Embryonic facial prominence (tissue), 1 donor: ENCODE data around the gene RFX3.

Experiments
- DNase-seq: peaks from one replicate; pipeline ENCODE4 v3.0.0-alpha.2; 2016; ENCODE audit errors: extremely low spot score

RFX3 gene

DNA sequence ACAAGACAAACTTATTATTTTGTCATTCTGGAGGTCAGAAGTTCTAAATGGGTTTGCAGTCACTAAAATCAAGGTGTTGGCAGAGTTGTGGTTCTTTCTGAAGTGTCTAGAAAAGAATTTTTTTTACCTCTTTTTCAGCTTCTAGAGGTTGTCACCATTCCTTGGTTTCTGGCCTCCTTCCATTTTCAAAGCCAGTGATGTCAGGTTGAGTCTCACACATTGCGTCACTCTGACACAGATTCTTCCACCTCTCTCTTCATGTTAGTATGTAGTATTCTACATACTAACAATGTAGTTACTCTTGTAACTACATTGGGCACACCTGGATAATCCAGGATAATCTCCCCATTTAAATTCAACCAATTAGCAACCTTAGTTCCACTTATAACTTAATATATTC is 290.3 kb downstream of the RFX3 start:
- no peak for DNase-seq

DNA sequence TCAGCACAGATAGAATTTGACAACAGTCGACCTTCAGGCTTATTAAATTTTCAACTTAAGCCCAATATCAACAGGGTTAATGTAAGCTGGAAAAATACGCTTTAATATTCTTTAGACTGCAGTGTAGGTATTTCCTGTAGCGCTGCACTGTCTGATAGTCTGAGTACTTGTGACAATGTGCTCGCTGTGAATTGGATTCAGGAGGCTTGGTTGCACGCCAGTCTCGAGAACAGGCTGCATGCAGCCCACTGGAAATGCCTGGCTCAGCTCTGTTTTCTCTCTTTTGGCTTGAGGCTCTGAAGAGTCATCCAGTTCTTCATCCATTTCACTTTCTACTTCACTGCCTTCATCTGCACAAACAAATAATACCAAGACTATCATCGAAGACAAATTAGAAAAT is 300.9 kb downstream of the RFX3 start:
- no peak for DNase-seq

DNA sequence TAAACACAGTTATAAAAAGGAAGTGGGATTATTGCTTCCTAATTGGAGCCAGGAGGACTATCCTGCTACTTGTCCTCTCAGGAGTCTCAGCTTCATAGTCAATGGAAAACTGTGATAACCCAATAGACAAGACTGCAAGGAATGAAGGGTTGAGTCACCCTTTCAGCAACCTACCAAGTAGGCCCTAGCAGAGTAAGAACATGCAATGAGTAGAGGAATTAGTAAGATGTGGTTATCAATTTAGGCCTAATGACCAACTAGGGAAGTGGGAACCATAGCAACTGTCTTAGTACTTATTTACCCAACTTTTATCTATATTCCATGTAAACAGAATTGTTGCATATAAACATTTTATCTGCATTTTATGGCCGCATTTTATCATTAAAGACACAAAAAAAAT is 310.1 kb downstream of the RFX3 start:
- no peak for DNase-seq

DNA sequence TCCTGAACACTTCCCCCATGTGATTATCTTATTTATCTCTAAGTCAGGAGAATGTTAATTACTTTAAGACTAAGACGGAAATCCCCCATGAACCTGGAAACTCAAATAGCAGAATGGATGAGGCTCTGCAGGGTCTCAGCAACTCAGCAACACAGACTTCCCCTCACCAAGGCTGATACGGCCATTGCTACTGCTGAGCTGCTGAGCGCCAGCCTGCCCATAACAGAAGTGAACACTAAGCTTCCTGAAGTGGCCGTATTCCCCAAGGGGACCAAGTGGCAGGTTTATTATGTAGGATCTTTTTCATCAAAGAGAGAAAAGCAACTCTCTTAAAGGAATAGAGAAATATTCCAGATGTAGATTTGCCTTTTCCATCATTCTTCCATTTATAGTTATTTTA is 311.1 kb downstream of the RFX3 start:
- DNase-seq, result no peak

DNA sequence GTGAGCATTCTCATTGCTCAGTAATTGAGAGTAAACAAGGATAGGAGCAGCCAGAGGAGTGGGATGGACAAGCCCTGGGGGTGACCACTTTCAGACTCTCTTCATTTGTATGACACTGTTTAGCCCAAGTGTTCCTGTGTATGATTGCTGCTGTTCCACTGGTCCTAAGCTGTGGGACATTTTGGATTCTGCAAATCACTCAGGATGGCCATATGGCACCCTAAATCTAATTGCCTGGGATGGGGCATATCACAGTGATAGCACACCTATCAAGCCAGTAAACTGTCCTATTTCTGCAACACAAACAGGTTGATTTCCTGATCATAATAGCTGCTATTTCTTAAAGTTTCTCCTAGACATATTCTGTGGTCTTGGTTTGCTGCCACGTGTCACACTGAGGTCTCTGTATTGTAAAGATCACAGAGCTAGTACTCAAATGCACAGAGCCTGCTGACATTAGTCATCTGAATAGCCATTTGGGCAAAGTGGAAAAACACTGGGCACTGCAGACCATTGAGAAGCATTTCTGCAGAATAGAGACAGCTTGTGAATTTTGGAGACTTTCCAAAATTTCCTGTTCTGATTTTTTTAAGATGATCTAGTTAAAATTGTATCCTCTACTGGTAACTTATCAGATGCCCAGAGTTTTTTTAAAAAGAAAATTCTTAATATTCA is 320.2 kb downstream of the RFX3 start:
- no peak for DNase-seq

DNA sequence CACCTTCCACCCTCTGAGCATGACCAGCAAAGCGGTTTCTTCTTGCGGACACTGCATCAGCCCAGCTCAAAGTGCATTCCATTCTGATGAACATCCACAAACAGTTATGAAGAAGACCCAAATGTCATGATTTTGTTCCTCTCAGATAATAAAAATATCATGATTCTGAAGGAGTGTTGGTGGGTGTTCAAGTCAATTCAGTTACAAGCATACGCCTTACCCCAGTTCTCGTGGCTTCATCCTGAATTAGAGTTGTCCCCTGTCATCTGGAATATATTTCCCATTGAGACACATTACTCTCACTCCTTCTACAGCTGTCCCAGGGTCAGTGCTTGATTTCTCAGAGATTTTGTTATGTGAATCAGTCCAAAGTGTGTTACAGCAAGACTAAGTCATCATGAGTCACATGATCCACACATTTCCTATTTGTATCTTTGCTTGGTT is 325.4 kb downstream of the RFX3 start:
- DNase-seq, result no peak

DNA sequence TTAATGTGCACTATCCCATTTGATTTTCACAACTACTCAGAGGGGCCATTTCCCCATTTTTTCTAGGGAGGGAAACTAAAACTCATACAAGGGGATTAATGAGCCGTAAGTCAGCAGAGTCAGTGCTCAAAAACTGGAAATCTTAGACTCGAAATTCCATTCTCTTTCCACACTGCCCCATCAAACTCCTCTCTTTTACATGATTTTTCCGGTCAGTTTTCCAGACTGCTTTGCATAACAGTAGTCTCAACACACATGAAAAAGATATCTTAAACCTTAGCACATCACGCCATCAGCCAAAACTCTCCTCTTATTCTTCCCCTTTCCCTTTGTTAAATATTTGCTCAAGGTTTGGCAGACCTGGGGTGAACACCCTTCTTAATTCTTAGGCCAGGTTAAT is 332.0 kb downstream of the RFX3 start:
- DNase-seq, result no peak

DNA sequence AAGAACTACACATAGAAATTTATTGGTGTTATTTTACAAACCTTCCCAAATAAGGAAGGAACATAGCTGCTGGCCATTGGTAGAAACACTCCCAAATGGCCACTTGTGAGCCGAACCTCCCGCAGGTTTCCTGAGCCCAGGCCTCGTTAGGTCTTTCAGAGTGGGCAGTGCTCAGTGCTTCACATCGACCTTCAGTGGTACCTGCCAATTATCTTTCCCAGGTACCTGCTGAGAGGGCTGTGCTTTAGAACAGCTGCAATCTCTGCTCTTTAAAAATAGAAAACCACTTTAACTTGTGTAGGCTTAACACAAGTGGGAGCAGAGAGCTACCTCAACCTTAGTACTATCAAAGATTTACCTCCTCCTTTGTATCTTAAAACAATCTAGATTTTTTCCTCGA is 334.1 kb downstream of the RFX3 start:
- no peak for DNase-seq

DNA sequence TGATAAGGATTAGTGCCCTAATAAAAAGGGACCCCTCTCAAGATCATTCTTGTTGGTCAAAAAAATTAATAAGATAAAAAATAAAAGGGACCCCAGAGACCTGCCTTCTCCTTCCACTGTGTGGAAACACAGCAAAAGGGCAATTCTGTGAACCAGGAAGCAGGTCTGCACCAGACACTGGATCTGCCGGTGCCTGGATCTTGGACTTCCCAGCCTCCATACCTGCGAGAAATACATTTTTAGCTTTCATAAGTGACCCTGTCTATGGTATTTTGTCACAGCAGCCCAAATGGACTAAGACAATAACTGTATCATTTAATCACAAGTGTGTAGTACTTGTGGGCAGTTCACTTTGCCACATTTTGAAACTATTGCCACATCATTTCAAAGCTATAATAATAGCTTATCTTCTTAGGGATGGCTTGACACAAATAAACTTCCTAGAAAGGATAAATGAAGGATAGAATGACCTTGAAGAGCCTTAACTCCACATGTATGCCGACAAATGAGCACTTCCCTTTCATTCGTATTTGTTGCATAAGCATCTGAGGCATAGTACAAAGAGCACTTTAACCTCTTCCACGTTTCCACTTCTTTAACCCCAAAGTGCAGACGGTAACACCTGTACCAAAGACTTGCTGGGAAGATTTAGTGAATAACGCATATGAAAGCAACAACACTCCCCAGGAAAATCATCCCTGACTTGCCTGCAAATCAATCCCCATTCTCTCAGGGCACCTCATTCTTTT is 336.5 kb downstream of the RFX3 start:
- no peak for DNase-seq

DNA sequence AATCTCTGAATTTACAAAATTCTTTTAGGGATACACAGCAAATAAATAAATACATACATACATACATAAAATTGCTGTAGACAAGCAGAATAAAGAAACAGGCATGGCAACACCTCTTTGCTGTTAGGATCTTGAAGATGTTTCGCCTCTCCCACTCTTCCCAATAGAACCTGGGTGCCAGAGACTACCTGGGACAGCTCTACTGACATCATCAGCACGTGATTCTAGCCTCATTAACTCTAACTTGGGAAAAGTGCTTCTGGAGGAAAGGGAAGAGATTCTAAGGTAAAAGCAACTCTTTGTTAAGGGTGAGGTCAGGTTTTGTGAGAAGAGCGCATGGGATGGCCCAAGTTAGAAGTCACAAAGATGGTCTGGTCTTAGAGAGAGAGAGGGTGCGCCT is 339.1 kb downstream of the RFX3 start:
- no peak for DNase-seq

DNA sequence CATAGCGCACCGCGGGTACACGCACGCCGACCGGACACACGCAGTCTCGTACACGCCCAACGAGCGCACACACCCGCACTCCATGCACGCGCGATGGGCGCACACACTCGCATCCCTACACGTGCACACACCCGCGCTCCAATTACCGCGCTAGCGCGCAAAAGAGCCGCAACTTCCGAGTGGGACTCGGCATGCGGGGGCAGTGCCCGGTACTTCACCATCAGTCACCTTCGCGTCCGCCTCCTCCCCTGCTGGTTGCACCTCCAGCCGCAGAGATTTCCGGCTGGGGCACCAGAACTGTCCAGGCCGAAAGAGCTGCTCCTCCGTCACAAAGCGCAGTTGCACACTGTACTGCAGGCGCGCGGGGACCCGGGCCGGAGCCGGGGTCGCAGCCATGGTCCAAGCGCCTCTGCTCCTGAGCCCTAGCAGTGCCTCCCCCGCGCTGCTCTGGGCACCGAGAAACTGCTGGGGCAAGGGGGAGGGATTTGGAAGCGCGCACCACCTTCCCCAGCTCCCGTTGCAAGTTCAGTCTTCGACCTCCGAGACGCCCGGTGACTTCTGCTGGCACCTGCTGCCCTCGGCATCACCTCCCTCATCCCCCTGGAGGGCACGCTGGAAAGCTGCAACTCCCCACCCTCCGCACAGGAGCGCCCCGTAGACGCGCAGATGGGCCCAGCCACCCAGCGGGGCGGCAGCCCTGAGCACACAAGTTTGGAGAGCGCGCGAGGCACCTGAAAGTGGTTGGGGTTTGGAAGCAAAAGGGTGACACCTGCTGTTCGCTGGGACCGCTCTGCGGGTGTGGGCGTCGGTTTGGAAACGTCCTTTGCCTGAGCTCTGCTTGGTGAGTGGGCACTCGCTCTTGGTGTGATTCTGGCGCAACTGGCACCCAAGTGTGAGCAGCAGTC is 344.5 kb downstream of the RFX3 start:
- peak; percentile 14 for DNase-seq

DNA sequence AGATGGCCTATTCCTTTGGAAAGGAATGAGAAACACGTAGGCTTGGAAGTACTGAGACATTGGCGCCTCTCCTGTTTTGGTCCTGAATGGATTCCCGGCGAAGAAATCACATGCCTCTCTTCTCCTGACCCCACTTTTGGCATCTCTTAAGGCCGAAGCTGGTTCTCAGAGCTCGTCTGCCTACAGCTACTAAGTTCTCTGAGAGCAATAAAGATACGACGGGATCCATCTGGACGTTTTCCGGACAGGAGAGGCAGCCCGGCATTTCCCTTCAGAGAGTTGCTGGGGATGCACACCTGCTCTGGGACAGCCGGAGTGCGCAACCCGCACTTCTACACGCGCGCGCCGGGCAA is 345.1 kb downstream of the RFX3 start:
- DNase-seq, result no peak

DNA sequence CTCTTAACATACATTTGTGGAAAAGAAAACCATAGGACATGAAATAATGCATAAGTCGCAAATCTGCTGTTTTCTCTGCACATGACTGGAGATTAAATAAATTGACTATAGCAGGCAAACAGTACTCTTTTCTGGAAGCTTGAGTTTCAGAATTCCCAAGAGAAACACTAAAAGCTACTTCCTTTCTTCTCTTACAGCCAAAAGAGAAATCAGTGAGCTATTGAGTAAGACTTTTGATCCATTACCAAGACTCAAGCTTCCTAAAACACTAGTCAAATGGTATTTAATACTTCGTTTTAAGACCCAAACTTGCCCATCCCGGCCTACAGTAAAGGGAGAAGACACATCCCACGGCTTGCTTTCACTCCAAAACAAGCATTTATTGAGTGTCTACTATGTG is 346.1 kb downstream of the RFX3 start:
- DNase-seq, result no peak

DNA sequence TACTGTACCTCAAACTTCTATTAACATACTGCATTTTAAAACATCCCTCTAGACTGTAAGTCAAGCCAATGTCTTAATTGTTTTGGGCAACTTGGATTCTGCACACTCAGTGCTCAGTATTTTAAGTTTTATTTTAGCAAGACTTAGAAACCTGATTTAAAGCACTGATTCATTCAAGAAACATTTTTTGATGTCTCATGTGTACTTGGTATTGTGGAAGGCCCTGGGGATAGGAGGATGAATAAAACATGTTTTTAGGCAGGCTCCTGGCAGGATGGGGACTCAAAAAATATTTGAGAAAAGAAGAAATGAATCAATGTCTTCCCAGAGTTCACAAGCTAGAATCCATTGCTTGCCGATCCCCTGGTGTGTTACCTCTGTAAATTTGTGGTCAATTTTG is 347.9 kb downstream of the RFX3 start:
- DNase-seq, result no peak

DNA sequence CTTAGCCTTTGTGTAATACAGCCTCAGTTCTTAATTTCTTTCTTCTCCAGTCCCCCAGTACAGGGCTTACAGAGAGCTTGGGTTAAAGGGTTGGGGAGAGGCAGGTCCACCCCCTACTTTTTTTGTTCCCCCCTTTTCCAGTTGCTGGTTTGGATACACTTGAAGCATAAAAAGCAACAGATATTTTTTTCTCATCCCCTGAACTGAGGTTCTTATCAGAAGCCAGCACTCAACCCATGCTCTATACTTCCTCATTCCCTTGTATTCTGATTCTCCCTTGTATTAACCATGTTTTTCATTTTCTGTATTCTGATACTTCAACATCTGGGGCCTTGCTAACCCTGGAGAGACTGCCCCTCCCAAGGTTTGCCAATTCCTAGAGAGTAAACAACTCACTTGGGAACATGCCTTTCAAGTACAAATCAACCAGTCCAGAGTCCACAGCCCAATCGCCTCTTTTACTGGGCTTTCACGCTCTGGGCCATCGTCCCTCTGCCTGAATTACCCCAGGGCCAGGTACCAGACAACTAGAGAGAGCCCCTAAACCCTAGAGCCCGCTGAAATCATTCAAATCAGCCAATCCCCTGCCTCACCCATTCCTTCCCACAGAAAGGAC is 348.5 kb downstream of the RFX3 start:
- no peak for DNase-seq

DNA sequence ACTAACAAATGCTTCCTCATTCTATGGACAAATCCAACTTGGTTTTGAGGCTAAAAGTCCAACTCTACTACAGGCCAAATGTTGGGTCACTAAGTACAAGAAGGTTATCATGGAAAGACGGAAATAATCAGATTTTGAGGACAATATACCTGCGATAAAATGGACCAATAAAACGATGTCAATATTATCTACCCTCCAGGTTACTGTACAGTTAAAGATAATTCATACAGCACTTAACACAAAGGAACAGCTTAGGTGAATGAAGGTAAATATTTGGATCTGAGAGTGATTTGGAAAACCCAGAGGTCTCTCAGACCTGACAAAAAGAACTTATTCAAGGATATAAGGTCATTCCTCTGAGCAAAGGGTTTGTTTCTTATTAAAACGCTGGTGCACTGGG is 352.4 kb downstream of the RFX3 start:
- no peak for DNase-seq

DNA sequence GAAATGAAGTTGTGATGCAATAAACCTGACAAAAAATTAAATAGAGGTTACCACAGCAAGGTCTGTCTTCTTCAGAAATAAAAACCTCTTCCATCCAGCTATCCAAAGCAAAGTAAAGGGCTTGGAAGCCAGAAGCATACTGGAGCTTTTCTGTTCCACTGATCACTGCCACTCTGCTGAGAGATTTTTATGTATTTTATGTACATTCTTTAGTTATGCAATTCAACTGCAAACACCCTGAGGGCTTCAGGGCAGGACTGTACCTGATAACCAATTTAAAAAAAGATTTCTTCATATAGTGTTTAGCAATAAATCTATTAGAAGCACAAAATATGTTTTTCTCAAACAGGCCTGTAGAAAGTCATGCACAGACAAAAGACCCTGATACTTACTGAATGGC is 355.0 kb downstream of the RFX3 start:
- no peak for DNase-seq
